Gastrocnemius medialis (tissue), 4 donors: ENCODE measurements around the gene CDK16. TPM values are rescaled to one million over a fixed set of nuclear protein-coding genes. Genes with fewer than 3 reads are reported as not detected.

Experiments used
- ATAC-seq, 2 donors: fragments of 150-250 bp; one replicate each; pipeline ENCODE4 v1.9.1; 2016
- DNase-seq, 2 donors: peaks; one replicate each; pipeline ENCODE4 v3.0.0-alpha.2; 2019
- H3K27ac ChIP-seq, 4 donors: fragments of 200-600 bp; sonication (generic); 1 replicate in 1 of 4; 2 replicates in 3 of 4; pipeline ENCODE4 v1.5.1; 2016 to 2018; ENCODE audit warnings: mild to moderate bottlenecking in 2 of 4, moderate library complexity in 1 of 4
- H3K27me3 ChIP-seq, 3 donors: fragments of 200-600 bp; sonication (generic) in 2 of 3; 1 replicate in 1 of 3; 2 replicates in 2 of 3; pipeline versions ENCODE4 v1.5.1 to v1.6.0; 2016 to 2019; ENCODE audit warnings: mild to moderate bottlenecking in 1 of 3, moderate library complexity in 1 of 3
- H3K36me3 ChIP-seq, 2 donors: fragments of 200-600 bp; sonication (generic) in 1 of 2; one replicate each; pipeline ENCODE4 v1.5.1; 2017 to 2018
- H3K4me1 ChIP-seq, 2 donors: fragments of 200-600 bp; sonication (generic) in 1 of 2; one replicate each; pipeline ENCODE4 v1.5.1; 2016 to 2017; ENCODE audit warnings: mild to moderate bottlenecking in 2 of 2
- H3K4me3 ChIP-seq, 4 donors: fragments of 200-600 bp; sonication (generic) in 3 of 4; 1 replicate in 1 of 4; 2 replicates in 3 of 4; pipeline ENCODE4 v1.5.1; 2016 to 2019; ENCODE audit warnings: mild to moderate bottlenecking in 2 of 4
- H3K9me3 ChIP-seq, 3 donors: fragments of 200-600 bp; sonication (generic) in 2 of 3; 1 replicate in 1 of 3; 2 replicates in 2 of 3; pipeline ENCODE4 v1.5.1; 2016 to 2019
- POLR2A ChIP-seq, 2 donors: fragments of 450-650 bp; IDR thresholded peaks; one replicate each; pipeline ENCODE4 v1.6.1; 2017; ENCODE audit warnings: antibody characterized with exemption in 2 of 2, mild to moderate bottlenecking in 2 of 2, moderate library complexity in 2 of 2
- in situ Hi-C, 4 donors: fragments of 200-750 bp; cut with MboI; loops; one replicate each; pipeline versions ENCODE4 v1.15.0 to v1.8.0; 2017; ENCODE audit warnings: low sequenced_read_pairs in 4 of 4
- intact Hi-C: fragments of 100-400 bp; cut with DNase I; formaldehyde crosslinking; loops from one replicate; pipeline ENCODE4 v1.15.1; 2023; ENCODE audit warnings: low total_unique reads
- total RNA-seq, 4 donors: library from RNA; depleted of rRNA; stranded (reverse); fragments of >200 nt; gene quantifications; one replicate each; pipeline versions ENCODE4 v1.1.0 to v1.2.3, GENCODE V29; 2016
- TF ChIP-seq, protein P1 (sequence below), 5 experiments: fragments of 450-650 bp in 3 of 5; fragments of 200-600 bp in 2 of 5; sonication (generic) in 2 of 5; IDR thresholded peaks in 4 of 5; conservative IDR thresholded peaks in 1 of 5; 1 replicate in 4 of 5; 2 replicates in 1 of 5; pipeline ENCODE4 v1.5.1; 2016 to 2019; ENCODE audit warnings: antibody characterized with exemption in 5 of 5, mild to moderate bottlenecking in 3 of 5, moderate library complexity in 3 of 5

CDK16 gene
- total RNA-seq, 4 donors from 2014 or later: 124 to 208 (median 178) TPM

- in situ Hi-C loops (loop anchor here in 2 of 4 donors (25.0 kb wide), 2 partner anchors 293 to 318 kb away; no protein-coding TSS in a partner anchor), intact Hi-C loops (loop anchor here (1.0 to 5.0 kb wide), 5 partner anchors 14 to 1948 kb away; partner anchors contain the start of genes UBA1 and USP11)
- ATAC-seq (peak in 1 of 2 donors; percentile 27), DNase-seq (peak in 1 of 2 donors; percentile 59)
- peaks cover 0 to 34% of the 10 kb centered on the region in 2 donors for H3K36me3 ChIP-seq
- H3K4me1 ChIP-seq: peaks cover 13 to 20% of the 10 kb centered on the region in 2 donors
- TF ChIP-seq POLR2A (IDR thresholded peaks at IDR 0.05): peak in 1 of 2 donors; percentile 30
- TF ChIP-seq, protein P1, sequence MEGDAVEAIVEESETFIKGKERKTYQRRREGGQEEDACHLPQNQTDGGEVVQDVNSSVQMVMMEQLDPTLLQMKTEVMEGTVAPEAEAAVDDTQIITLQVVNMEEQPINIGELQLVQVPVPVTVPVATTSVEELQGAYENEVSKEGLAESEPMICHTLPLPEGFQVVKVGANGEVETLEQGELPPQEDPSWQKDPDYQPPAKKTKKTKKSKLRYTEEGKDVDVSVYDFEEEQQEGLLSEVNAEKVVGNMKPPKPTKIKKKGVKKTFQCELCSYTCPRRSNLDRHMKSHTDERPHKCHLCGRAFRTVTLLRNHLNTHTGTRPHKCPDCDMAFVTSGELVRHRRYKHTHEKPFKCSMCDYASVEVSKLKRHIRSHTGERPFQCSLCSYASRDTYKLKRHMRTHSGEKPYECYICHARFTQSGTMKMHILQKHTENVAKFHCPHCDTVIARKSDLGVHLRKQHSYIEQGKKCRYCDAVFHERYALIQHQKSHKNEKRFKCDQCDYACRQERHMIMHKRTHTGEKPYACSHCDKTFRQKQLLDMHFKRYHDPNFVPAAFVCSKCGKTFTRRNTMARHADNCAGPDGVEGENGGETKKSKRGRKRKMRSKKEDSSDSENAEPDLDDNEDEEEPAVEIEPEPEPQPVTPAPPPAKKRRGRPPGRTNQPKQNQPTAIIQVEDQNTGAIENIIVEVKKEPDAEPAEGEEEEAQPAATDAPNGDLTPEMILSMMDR (IDR thresholded peaks at IDR 0.05 in 4 of 5, conservative IDR thresholded peaks at IDR 0.05 in 1 of 5): no peak
- peak overlapping the region; percentile 67 to 75 (median 72) for H3K4me3 ChIP-seq
- no peaks in the 10 kb centered on the region for H3K9me3 ChIP-seq
- H3K27ac ChIP-seq: peak overlapping the region; percentile 92 to 99 (median 96)
- H3K27me3 ChIP-seq: no peaks in the 10 kb centered on the region
These were observed 687 bp downstream of the CDK16 start for GRCh38 chrX:47218920-47219815.

GRCh38 chrX:47221756-47222155 lies 3.3 kb downstream of the CDK16 start:
- Histone ChIP-seq H3K4me1 (peaks cover 9 to 20% of the 10 kb centered on the region in 2 donors), H3K27me3 (no peaks in the 10 kb centered on the region), H3K4me3 (no peak overlapping the region), H3K27ac (no peak overlapping the region), H3K9me3 (no peaks in the 10 kb centered on the region), H3K36me3 (peaks cover 0 to 34% of the 10 kb centered on the region in 2 donors)
- DNase-seq: no peak
- in situ Hi-C loops (loop anchor here in 2 of 4 donors (25.0 kb wide), 2 partner anchors 291 to 316 kb away; no protein-coding TSS in a partner anchor), intact Hi-C loops (no loop called here)
- TF ChIP-seq, protein P1 (IDR thresholded peaks at IDR 0.05 in 4 of 5, conservative IDR thresholded peaks at IDR 0.05 in 1 of 5): no peak
- TF ChIP-seq POLR2A (IDR thresholded peaks at IDR 0.05): no peak
- ATAC-seq: no peak

- H3K27ac ChIP-seq: no peak overlapping the region
- no peaks in the 10 kb centered on the region for H3K27me3 ChIP-seq
- DNase-seq (no peak), ATAC-seq (no peak)
- peaks cover 4 to 14% of the 10 kb centered on the region in 2 donors for H3K4me1 ChIP-seq
- no peaks in the 10 kb centered on the region for H3K9me3 ChIP-seq
- no peak overlapping the region for H3K4me3 ChIP-seq
- in situ Hi-C loops: loop anchor here in 2 of 4 donors (25.0 kb wide), 2 partner anchors 289 to 314 kb away; no protein-coding TSS in a partner anchor
- intact Hi-C loops: no loop called here
- H3K36me3 ChIP-seq: peaks cover 0 to 44% of the 10 kb centered on the region in 2 donors
- TF ChIP-seq, protein P1 (IDR thresholded peaks at IDR 0.05 in 4 of 5, conservative IDR thresholded peaks at IDR 0.05 in 1 of 5): no peak
- no peak for TF ChIP-seq POLR2A (IDR thresholded peaks at IDR 0.05)
These were observed 4.4 kb downstream of the CDK16 start for GRCh38 chrX:47222751-47223350.

DNA sequence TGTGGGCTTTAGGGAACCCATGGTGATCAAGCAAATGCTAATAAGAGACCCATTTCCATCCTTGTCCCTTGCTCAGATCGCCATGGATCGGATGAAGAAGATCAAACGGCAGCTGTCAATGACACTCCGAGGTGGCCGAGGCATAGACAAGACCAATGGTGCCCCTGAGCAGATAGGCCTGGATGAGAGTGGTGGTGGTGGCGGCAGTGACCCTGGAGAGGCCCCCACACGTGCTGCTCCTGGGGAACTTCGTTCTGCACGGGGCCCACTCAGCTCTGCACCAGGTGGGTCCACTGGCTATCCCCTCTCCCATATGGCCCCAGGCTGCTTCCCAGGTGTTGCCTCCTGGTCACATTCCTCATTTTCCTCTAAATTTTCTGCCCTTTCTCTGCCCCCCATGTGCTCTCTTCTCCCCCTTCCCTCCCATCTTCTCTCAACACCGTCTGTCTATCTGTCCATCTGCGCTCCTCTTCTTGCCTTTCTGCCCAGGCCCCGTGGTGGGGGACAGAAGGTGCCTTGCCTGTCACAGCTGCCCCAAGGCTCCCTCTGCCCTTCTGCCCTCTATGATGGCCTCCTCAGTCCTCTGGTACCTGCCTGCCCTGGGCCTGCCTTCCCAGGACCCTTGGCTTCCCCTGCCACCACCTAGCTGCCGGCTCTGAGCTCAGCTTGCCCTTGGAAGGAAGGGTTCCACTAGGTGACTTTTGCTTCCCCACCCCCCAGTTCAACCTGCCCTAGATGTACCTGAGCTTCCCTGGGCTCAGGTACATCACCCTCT lies 5.2 kb downstream of the CDK16 start:
- ATAC-seq: no peak
- H3K9me3 ChIP-seq: no peaks in the 10 kb centered on the region
- H3K4me3 ChIP-seq: no peak overlapping the region
- intact Hi-C loops (no loop called here), in situ Hi-C loops (loop anchor here in 2 of 4 donors (25.0 kb wide), 2 partner anchors 289 to 314 kb away; no protein-coding TSS in a partner anchor)
- TF ChIP-seq POLR2A (IDR thresholded peaks at IDR 0.05): no peak
- no peak for DNase-seq
- H3K27ac ChIP-seq: no peak overlapping the region
- H3K4me1 ChIP-seq: peaks cover 4 to 14% of the 10 kb centered on the region in 2 donors
- H3K27me3 ChIP-seq: no peaks in the 10 kb centered on the region
- H3K36me3 ChIP-seq: peaks cover 0 to 52% of the 10 kb centered on the region in 2 donors
